HL-60 (cell line): ENCODE measurements around the gene SLC49A4.

Source experiments
- REST ChIP-seq: IDR thresholded peaks from 2 replicates; pipeline ENCODE4 v1.6.1; 2012; ENCODE audit warnings: low read depth; ENCODE audit not compliant: insufficient replicate concordance
- TF ChIP-seq, protein P1 (sequence below): IDR thresholded peaks from one replicate; pipeline ENCODE4 v1.5.1; 2011; ENCODE audit warnings: low read length, control low read depth, inconsistent platforms; ENCODE audit not compliant: insufficient read depth

GRCh38 chr3:122926811-122927210 lies 131.9 kb downstream of the SLC49A4 start:
- TF ChIP-seq, protein P1, sequence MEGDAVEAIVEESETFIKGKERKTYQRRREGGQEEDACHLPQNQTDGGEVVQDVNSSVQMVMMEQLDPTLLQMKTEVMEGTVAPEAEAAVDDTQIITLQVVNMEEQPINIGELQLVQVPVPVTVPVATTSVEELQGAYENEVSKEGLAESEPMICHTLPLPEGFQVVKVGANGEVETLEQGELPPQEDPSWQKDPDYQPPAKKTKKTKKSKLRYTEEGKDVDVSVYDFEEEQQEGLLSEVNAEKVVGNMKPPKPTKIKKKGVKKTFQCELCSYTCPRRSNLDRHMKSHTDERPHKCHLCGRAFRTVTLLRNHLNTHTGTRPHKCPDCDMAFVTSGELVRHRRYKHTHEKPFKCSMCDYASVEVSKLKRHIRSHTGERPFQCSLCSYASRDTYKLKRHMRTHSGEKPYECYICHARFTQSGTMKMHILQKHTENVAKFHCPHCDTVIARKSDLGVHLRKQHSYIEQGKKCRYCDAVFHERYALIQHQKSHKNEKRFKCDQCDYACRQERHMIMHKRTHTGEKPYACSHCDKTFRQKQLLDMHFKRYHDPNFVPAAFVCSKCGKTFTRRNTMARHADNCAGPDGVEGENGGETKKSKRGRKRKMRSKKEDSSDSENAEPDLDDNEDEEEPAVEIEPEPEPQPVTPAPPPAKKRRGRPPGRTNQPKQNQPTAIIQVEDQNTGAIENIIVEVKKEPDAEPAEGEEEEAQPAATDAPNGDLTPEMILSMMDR: no peak
- TF ChIP-seq REST: no peak
